Liver (tissue), 9 donors: ENCODE measurements around the gene ZNRF2. TPM values are rescaled to one million over a fixed set of nuclear protein-coding genes. Genes with fewer than 3 reads are reported as not detected.

Experiments
- DNase-seq: peaks from one replicate; pipeline ENCODE4 v3.0.0-alpha.2; 2017; ENCODE audit warnings: low spot score
- H3K27ac ChIP-seq, 2 donors: one replicate each; pipeline ENCODE4 v1.7.0; 2013; ENCODE audit warnings: inconsistent platforms in 2 of 2, low read length in 2 of 2, control low read depth in 1 of 2, low read depth in 1 of 2, mild to moderate bottlenecking in 1 of 2
- H3K27me3 ChIP-seq, 4 donors: one replicate each; pipeline versions ENCODE4 v1.6.1 to v1.7.0; 2013; ENCODE audit warnings: low read length in 3 of 4, inconsistent platforms in 1 of 4, mild to moderate bottlenecking in 1 of 4, moderate library complexity in 1 of 4; ENCODE audit not compliant: control insufficient read depth in 4 of 4, insufficient read depth in 4 of 4
- H3K36me3 ChIP-seq, 4 donors: one replicate each; pipeline versions ENCODE4 v1.6.1 to v1.7.0; 2013; ENCODE audit warnings: low read length in 3 of 4, mild to moderate bottlenecking in 3 of 4, low read depth in 1 of 4, moderate library complexity in 1 of 4; ENCODE audit not compliant: control insufficient read depth in 4 of 4, insufficient read depth in 3 of 4
- H3K4me1 ChIP-seq, 4 donors: one replicate each; pipeline versions ENCODE4 v1.6.1 to v1.7.0; 2013; ENCODE audit warnings: low read length in 3 of 4, mild to moderate bottlenecking in 3 of 4, moderate library complexity in 1 of 4; ENCODE audit not compliant: control insufficient read depth in 4 of 4, insufficient read depth in 4 of 4
- H3K4me3 ChIP-seq, 3 donors: one replicate each; pipeline versions ENCODE4 v1.6.1 to v1.7.0; 2013; ENCODE audit warnings: low read length in 3 of 3, control low read depth in 1 of 3, low read depth in 1 of 3, mild to moderate bottlenecking in 1 of 3
- H3K9ac ChIP-seq, 2 donors: one replicate each; pipeline ENCODE4 v1.7.0; 2013; ENCODE audit warnings: low read length in 2 of 2, mild to moderate bottlenecking in 2 of 2, moderate library complexity in 2 of 2, control low read depth in 1 of 2, low read depth in 1 of 2
- H3K9me3 ChIP-seq, 4 donors: one replicate each; pipeline versions ENCODE4 v1.6.1 to v1.7.0; 2013; ENCODE audit warnings: low read length in 3 of 4; ENCODE audit not compliant: control insufficient read depth in 4 of 4
- CTCF ChIP-seq: fragments of 150-350 bp; IDR thresholded peaks from 2 replicates; pipeline ENCODE4 v1.5.1; 2017; ENCODE audit warnings: improper control_type of control experiment, low read depth, low read length; ENCODE audit not compliant: missing input control
- EGR1 ChIP-seq, 2 donors: IDR thresholded peaks; 2 replicates each; pipeline ENCODE4 v1.6.1; 2016 to 2018; ENCODE audit warnings: antibody characterized with exemption in 2 of 2, low read depth in 2 of 2
- FOXA1 ChIP-seq: IDR thresholded peaks from 2 replicates; pipeline ENCODE4 v1.6.1; 2016; ENCODE audit warnings: antibody characterized with exemption
- FOXA2 ChIP-seq: IDR thresholded peaks from 2 replicates; pipeline ENCODE4 v1.6.1; 2016; ENCODE audit warnings: antibody characterized with exemption
- GABPA ChIP-seq, 2 donors: IDR thresholded peaks in 1 of 2; conservative IDR thresholded peaks in 1 of 2; 2 replicates each; pipeline ENCODE4 v1.6.1; 2016; ENCODE audit warnings: antibody characterized with exemption in 2 of 2, mild to moderate bottlenecking in 1 of 2, moderate library complexity in 1 of 2
- HNF4A ChIP-seq, 2 donors: conservative IDR thresholded peaks; 2 replicates each; pipeline ENCODE4 v1.6.1; 2016; ENCODE audit warnings: antibody characterized with exemption in 2 of 2, mild to moderate bottlenecking in 2 of 2
- HNF4G ChIP-seq: IDR thresholded peaks from 2 replicates; pipeline ENCODE4 v1.6.1; 2016; ENCODE audit warnings: antibody characterized with exemption
- JUND ChIP-seq, 2 donors: IDR thresholded peaks; 2 replicates each; pipeline ENCODE4 v1.6.1; 2016; ENCODE audit warnings: antibody characterized with exemption in 2 of 2
- MAX ChIP-seq: IDR thresholded peaks from 2 replicates; pipeline ENCODE4 v1.6.1; 2016; ENCODE audit warnings: antibody characterized with exemption
- NR2F2 ChIP-seq: IDR thresholded peaks from 2 replicates; pipeline ENCODE4 v1.6.1; 2016; ENCODE audit warnings: antibody characterized with exemption
- RAD21 ChIP-seq, 2 donors: IDR thresholded peaks; 2 replicates each; pipeline ENCODE4 v1.6.1; 2016; ENCODE audit warnings: antibody characterized with exemption in 2 of 2, mild to moderate bottlenecking in 2 of 2
- RXRA ChIP-seq, 2 donors: IDR thresholded peaks; 2 replicates each; pipeline ENCODE4 v1.6.1; 2017 to 2018; ENCODE audit warnings: antibody characterized with exemption in 2 of 2, mild to moderate bottlenecking in 1 of 2
- YY1 ChIP-seq: IDR thresholded peaks from 2 replicates; pipeline ENCODE4 v1.6.1; 2016; ENCODE audit warnings: antibody characterized with exemption, mild to moderate bottlenecking
- ZBTB33 ChIP-seq: IDR thresholded peaks from 2 replicates; pipeline ENCODE4 v1.6.1; 2016; ENCODE audit warnings: antibody characterized with exemption
- WGBS: extraction: QIAGEN DNeasy Blood & Tissue Kit; methylation state at CpG from one replicate; pipeline ENCODE4 v1.1.7; 2013; 5-methylcytosine and 5-hydroxymethylcytosine counted together
- polyA plus RNA-seq, 2 donors: library from polyadenylated mRNA; stranded (reverse) in 1 of 2; unstranded in 1 of 2; fragments of 200-250 nt in 1 of 2; fragments of >200 nt in 1 of 2; fragmentation: Nextera tagmentation in 1 of 2; extraction: Ambion mirVana in 1 of 2; gene quantifications; one replicate each; pipeline versions ENCODE4 v1.2.1 to v1.2.3, GENCODE V29; 2013 to 2015
- total RNA-seq, 2 donors: library from RNA; depleted of rRNA; stranded (reverse); fragments of >200 nt; gene quantifications; one replicate each; pipeline ENCODE4 v1.2.3, GENCODE V29; 2014
- donor health status: healthy.
- donor health status: healthy.
- donor health status: healthy.
- donor health status: healthy.
- donor health status: healthy.

ZNRF2 gene
- total and polyA plus RNA-seq, 4 donors = 6.9 to 30.0 (median 12.7) TPM

- TF ChIP-seq GABPA (IDR thresholded peaks at IDR 0.05 in 1 of 2, conservative IDR thresholded peaks at IDR 0.05 in 1 of 2) = no peak
These were observed 44.0 kb downstream of the ZNRF2 start (continued) for GRCh38 chr7:30328381-30328780.

GRCh38 chr7:30329716-30330115, 45.3 kb downstream of the ZNRF2 start:
- peaks cover 0 to 2% (median 0%) of the 10 kb centered on the region in 4 donors for H3K36me3 ChIP-seq
- no peak overlapping the region for H3K9ac ChIP-seq
- no peak overlapping the region for H3K4me3 ChIP-seq
- 87% methylated on average over 3 of the region's 3 CpGs for WGBS
- peaks cover 2 to 6% (median 3%) of the 10 kb centered on the region in 4 donors for H3K4me1 ChIP-seq
- H3K9me3 ChIP-seq = no peaks in the 10 kb centered on the region
- no peaks in the 10 kb centered on the region for H3K27me3 ChIP-seq
- no peak overlapping the region for H3K27ac ChIP-seq
- DNase-seq = no peak
- no peak for TF ChIP-seq HNF4A (conservative IDR thresholded peaks at IDR 0.05)
- no peak for TF ChIP-seq GABPA (IDR thresholded peaks at IDR 0.05 in 1 of 2, conservative IDR thresholded peaks at IDR 0.05 in 1 of 2)

- Histone ChIP-seq H3K9ac (no peak overlapping the region), H3K4me1 (peaks cover 2 to 6% (median 3%) of the 10 kb centered on the region in 4 donors), H3K36me3 (peaks cover 0 to 2% (median 0%) of the 10 kb centered on the region in 4 donors), H3K27ac (no peak overlapping the region), H3K27me3 (no peaks in the 10 kb centered on the region), H3K9me3 (no peaks in the 10 kb centered on the region), H3K4me3 (no peak overlapping the region)
- WGBS = 58% methylated on average over 3 of the region's 3 CpGs
- no peak for DNase-seq
- TF ChIP-seq YY1 (no peak), CTCF (no peak), MAX (no peak), JUND (IDR thresholded peaks at IDR 0.05) (no peak)
These were observed 46.0 kb downstream of the ZNRF2 start for GRCh38 chr7:30330134-30331111.

GRCh38 chr7:30331338-30331737, 46.9 kb downstream of the ZNRF2 start:
- Histone ChIP-seq H3K4me1 (peaks cover 2 to 6% (median 3%) of the 10 kb centered on the region in 4 donors), H3K4me3 (no peak overlapping the region), H3K9ac (no peak overlapping the region), H3K9me3 (no peaks in the 10 kb centered on the region), H3K27ac (no peak overlapping the region), H3K36me3 (no peaks in the 10 kb centered on the region), H3K27me3 (no peaks in the 10 kb centered on the region)
- WGBS = 92% methylated on average over 2 of the region's 2 CpGs
- no peak for DNase-seq
- TF ChIP-seq HNF4A (conservative IDR thresholded peaks at IDR 0.05) (no peak), ZBTB33 (no peak), NR2F2 (no peak), RAD21 (IDR thresholded peaks at IDR 0.05) (no peak), JUND (IDR thresholded peaks at IDR 0.05) (no peak), YY1 (no peak), FOXA1 (no peak), EGR1 (IDR thresholded peaks at IDR 0.05; ENCODE audit: low read depth in 2 of 2) (no peak), CTCF (no peak), RXRA (IDR thresholded peaks at IDR 0.05) (no peak), FOXA2 (no peak), HNF4G (no peak)
